ENCODE data around the gene MUC12.

MUC12 gene

GRCh38 chr7:101066141-101066832 is 96.9 kb downstream of the MUC12 start:
- no peak for TF ChIP-seq CTCF (IDR thresholded peaks at IDR 0.05; ENCODE audit: borderline replicate concordance, insufficient read depth, low read depth, low read length)
- H3K4me3 ChIP-seq (ENCODE audit: low read depth, low read length) = no peak overlapping the region

GRCh38 chr7:101066833-101067177 is 97.4 kb downstream of the MUC12 start:
- H3K4me3 ChIP-seq (ENCODE audit: low read depth, low read length) = no peak overlapping the region
- no peak for TF ChIP-seq CTCF (IDR thresholded peaks at IDR 0.05; ENCODE audit: borderline replicate concordance, insufficient read depth, low read depth, low read length)

GRCh38 chr7:101068401-101068800 is 99.0 kb downstream of the MUC12 start:
- TF ChIP-seq CTCF (IDR thresholded peaks at IDR 0.05; ENCODE audit: borderline replicate concordance, insufficient read depth, low read depth, low read length) = no peak

More at GRCh38 chr7:101068401-101068800, 99.0 kb downstream of the MUC12 start:
- H3K4me3 ChIP-seq (ENCODE audit: low read depth, low read length) = no peak overlapping the region
